ENCODE data around the gene KIRREL3.

The KIRREL3 gene

DNA sequence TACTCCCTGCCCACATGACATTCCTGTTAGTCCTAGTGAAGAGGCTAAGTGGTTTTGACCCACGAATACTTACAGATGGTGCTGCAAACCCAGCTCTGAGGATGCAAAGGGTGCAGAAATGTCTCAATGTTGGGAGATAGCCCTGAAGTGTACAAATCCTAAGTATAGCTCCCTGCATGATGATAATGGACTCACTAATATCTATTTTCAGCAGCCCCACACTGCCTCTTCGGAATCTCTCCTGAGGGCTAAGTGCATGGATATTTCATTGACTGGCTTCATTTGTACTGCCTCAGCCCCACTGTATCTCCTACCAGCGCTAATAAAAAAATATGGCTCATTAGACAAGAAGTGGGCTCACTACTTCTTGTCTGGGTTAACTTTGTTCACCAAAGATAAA, 114.5 kb downstream of the KIRREL3 start:
- no peak overlapping the region for H3K27ac ChIP-seq
- TF ChIP-seq, protein P1, sequence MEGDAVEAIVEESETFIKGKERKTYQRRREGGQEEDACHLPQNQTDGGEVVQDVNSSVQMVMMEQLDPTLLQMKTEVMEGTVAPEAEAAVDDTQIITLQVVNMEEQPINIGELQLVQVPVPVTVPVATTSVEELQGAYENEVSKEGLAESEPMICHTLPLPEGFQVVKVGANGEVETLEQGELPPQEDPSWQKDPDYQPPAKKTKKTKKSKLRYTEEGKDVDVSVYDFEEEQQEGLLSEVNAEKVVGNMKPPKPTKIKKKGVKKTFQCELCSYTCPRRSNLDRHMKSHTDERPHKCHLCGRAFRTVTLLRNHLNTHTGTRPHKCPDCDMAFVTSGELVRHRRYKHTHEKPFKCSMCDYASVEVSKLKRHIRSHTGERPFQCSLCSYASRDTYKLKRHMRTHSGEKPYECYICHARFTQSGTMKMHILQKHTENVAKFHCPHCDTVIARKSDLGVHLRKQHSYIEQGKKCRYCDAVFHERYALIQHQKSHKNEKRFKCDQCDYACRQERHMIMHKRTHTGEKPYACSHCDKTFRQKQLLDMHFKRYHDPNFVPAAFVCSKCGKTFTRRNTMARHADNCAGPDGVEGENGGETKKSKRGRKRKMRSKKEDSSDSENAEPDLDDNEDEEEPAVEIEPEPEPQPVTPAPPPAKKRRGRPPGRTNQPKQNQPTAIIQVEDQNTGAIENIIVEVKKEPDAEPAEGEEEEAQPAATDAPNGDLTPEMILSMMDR (conservative IDR thresholded peaks at IDR 0.05) = no peak

DNA sequence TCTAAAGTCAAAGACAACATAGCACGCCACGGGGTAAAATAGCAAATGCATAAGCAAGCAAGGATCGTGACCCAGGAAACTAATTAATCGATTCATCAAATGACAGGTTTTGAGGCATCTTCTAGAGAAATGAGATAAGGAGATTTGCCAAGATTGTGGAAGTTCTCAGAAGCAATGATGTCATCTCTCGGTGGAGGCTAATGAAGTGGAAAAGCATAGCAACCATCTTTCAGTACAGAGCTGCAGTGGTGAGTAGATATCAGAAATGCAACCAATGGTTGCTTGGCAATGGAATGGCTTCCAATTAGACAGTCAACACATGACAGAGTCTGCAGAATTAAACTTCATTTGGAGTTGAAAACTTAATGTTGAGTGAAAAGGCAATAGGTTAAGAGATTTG, 116.0 kb downstream of the KIRREL3 start:
- no peak overlapping the region for H3K27ac ChIP-seq
- TF ChIP-seq, protein P1 (conservative IDR thresholded peaks at IDR 0.05) = no peak

DNA sequence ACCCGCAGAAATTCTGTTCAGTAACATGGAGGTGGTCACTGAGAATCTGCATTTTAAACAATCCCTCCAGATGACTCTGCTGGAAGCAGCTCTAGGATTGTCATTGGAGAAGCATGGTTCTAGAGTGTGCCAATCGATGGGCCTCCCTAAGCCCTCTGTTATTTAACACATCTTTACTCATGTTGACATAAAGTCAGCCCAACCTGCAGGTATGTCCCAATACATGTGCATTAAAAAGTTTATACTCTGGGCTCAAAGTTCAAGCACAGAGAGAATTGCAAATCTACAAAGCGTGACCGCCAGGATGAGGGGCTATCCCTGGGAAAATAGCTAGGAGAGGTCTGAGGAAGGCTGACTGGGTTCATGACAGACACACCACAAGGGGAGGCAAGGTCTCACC, 116.4 kb downstream of the KIRREL3 start:
- H3K27ac ChIP-seq = no peak overlapping the region
- TF ChIP-seq, protein P1 (conservative IDR thresholded peaks at IDR 0.05) = no peak

DNA sequence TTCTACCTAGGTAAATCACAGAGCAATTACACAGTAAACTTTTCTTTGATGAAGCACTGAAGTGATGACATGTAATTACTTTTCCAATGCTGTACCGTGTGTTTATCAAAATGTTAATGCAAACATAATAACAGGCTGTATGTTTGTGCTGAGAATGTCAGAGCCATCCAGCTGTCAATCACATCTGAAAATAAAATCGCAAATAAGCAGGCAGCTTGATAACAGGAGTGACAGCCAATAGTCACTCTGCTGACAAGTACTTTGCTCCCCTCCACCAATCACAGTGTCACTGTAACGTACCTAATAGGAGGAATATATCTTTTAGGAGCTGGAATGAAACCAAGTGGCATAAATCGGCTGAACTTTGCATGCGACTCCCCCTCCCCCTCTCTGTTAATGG, 119.7 kb downstream of the KIRREL3 start:
- H3K27ac ChIP-seq = no peak overlapping the region
- TF ChIP-seq, protein P1 (conservative IDR thresholded peaks at IDR 0.05) = no peak

DNA sequence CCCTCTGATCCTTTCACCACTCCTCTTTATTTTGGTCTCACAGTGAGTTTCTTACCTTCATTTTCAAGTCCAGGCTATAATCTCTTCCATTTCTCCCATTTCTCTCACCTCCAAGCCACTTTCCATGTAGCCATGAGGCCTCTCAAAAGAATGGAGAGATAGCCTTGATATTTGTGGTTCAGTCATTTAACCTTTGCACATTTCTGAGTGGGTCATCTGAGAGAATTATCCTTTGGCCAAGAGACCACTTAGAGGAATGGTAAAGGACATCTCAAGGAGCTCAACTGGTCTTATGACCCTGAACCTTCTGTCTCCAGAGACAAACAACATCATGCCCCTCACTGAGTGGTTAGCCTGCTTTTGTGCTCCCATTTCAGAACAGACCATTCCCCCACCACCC, 121.1 kb downstream of the KIRREL3 start:
- no peak overlapping the region for H3K27ac ChIP-seq

DNA sequence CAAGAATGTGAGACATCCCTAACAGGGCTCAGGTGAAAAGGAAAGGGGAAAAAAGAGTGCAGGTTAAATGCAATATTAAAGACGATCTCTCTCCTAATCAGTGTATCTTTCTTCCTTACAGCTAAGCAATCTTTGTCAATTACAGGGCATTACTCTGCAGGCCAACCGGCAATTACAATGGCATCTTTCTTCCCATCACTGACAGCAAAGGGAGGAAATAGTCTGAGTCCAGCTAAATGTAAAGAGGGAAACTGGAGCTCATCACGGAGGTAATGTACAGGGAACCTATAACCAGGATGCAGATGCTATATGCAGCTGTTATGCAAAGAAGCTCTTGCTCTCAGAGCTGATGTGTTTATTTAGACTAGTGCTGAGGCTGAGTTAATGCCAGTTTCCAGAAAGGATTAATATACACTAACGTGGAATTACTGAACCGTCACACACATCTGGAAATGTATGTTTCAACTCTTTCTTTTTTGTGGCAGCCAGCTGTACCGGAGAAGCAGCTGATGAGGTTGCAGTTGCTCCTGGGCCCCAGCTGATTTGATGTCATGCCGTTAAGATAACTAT, 121.6 kb downstream of the KIRREL3 start:
- TF ChIP-seq, protein P1 (conservative IDR thresholded peaks at IDR 0.05) = no peak
- no peak overlapping the region for H3K27ac ChIP-seq

More for the DNA sequence above, 121.1 kb downstream of the KIRREL3 start:
- TF ChIP-seq, protein P1 (conservative IDR thresholded peaks at IDR 0.05) = no peak

DNA sequence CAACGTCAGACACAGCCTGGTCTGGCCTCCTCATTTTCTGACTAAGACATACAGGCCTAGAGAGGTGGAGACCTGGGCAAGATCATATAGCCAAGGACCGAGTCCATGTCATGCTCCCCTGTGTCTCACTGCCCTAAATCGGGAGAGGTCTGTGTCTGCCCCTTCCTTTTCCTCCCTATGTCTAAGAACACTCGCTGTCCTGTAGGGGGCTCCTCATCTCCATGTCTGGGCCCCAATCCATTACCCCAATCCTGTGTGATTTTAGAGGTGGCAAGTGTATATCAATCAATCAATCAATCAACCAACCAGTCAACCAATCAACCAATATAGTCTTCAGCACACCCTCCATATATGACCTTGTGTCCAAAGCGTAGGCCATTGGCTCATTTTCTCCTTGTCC, 125.7 kb downstream of the KIRREL3 start:
- TF ChIP-seq, protein P1 (conservative IDR thresholded peaks at IDR 0.05) = no peak
- no peak overlapping the region for H3K27ac ChIP-seq
